Peyer's patch (tissue), 4 donors: ENCODE measurements around the gene WDR93. TPM values are rescaled to one million over a fixed set of nuclear protein-coding genes. Genes with fewer than 3 reads are reported as not detected.

Experiments
- DNase-seq, 3 donors: peaks; one replicate each; pipeline ENCODE4 v3.0.0-alpha.2; 2017 to 2019
- H3K27ac ChIP-seq, 4 donors: fragments of 200-600 bp; sonication (generic); one replicate each; pipeline ENCODE4 v1.5.1; 2016 to 2019
- H3K27me3 ChIP-seq, 2 donors: fragments of 200-600 bp; sonication (generic); one replicate each; pipeline ENCODE4 v1.5.1; 2019
- H3K36me3 ChIP-seq, 3 donors: fragments of 200-600 bp; sonication (generic); one replicate each; pipeline ENCODE4 v1.5.1; 2016 to 2019
- H3K4me1 ChIP-seq, 4 donors: fragments of 200-600 bp; sonication (generic); one replicate each; pipeline ENCODE4 v1.5.1; 2016 to 2019
- H3K4me3 ChIP-seq, 4 donors: fragments of 200-600 bp; sonication (generic); 1 replicate in 3 of 4; 2 replicates in 1 of 4; pipeline ENCODE4 v1.5.1; 2016 to 2019; ENCODE audit warnings: mild to moderate bottlenecking in 1 of 4
- H3K9me3 ChIP-seq, 4 donors: fragments of 200-600 bp; sonication (generic); one replicate each; pipeline ENCODE4 v1.5.1; 2016 to 2019; ENCODE audit warnings: mild to moderate bottlenecking in 1 of 4
- POLR2A ChIP-seq, 2 donors: fragments of 450-650 bp; IDR thresholded peaks; one replicate each; pipeline ENCODE4 v1.5.1; 2017; ENCODE audit warnings: antibody characterized with exemption in 2 of 2, mild to moderate bottlenecking in 2 of 2, moderate library complexity in 2 of 2
- total RNA-seq, 4 donors: library from RNA; depleted of rRNA; stranded (reverse); fragments of >200 nt; gene quantifications; one replicate each; pipeline ENCODE4 v1.1.0, GENCODE V29; 2016
- TF ChIP-seq, protein P1 (sequence below), 6 experiments: fragments of 450-650 bp in 4 of 6; fragments of 200-600 bp in 2 of 6; sonication (generic) in 1 of 6; IDR thresholded peaks; one replicate each; pipeline ENCODE4 v1.5.1; 2017 to 2019; ENCODE audit warnings: antibody characterized with exemption in 6 of 6, mild to moderate bottlenecking in 3 of 6, moderate library complexity in 1 of 6

WDR93 gene
- total RNA-seq, 4 donors from 2014 or later: 1.0 TPM; not detected in 3

DNA sequence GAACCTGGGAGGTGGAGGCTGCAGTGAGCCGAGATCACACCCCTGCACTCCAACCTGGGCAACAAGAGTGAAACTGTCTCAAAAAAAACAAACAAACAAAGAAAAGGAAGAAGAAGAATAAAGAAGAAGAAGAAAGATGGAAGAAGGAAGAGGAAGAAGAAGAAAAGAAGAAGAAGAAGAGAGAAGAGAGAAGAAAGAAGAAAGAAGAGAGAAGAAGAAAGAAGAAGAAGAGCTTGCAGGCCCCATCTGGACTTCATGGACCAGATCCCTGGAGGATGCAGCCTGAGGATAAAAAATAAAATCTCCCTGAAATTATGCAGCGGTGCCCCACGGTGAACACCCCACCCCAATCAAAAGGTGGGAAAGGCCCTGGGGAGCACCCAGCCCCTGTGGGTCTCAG is 69.2 kb downstream of the WDR93 start:
- no peaks in the 10 kb centered on the region for H3K36me3 ChIP-seq
- no peak overlapping the region for H3K4me3 ChIP-seq
- DNase-seq: no peak
- H3K27ac ChIP-seq: no peak overlapping the region
- TF ChIP-seq, protein P1, sequence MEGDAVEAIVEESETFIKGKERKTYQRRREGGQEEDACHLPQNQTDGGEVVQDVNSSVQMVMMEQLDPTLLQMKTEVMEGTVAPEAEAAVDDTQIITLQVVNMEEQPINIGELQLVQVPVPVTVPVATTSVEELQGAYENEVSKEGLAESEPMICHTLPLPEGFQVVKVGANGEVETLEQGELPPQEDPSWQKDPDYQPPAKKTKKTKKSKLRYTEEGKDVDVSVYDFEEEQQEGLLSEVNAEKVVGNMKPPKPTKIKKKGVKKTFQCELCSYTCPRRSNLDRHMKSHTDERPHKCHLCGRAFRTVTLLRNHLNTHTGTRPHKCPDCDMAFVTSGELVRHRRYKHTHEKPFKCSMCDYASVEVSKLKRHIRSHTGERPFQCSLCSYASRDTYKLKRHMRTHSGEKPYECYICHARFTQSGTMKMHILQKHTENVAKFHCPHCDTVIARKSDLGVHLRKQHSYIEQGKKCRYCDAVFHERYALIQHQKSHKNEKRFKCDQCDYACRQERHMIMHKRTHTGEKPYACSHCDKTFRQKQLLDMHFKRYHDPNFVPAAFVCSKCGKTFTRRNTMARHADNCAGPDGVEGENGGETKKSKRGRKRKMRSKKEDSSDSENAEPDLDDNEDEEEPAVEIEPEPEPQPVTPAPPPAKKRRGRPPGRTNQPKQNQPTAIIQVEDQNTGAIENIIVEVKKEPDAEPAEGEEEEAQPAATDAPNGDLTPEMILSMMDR (IDR thresholded peaks at IDR 0.05): no peak
- TF ChIP-seq POLR2A (IDR thresholded peaks at IDR 0.05): no peak
- H3K27me3 ChIP-seq: no peaks in the 10 kb centered on the region
- H3K4me1 ChIP-seq: peaks cover 0 to 24% (median 3%) of the 10 kb centered on the region in 4 donors
- H3K9me3 ChIP-seq: no peaks in the 10 kb centered on the region

GRCh38 chr15:89760303-89761008 is 69.8 kb downstream of the WDR93 start:
- no peak for TF ChIP-seq POLR2A (IDR thresholded peaks at IDR 0.05)
- TF ChIP-seq, protein P1 (IDR thresholded peaks at IDR 0.05): peak; percentile 60 to 95 (median 92)
- Histone ChIP-seq H3K27me3 (no peaks in the 10 kb centered on the region), H3K4me1 (peaks cover 0 to 24% (median 3%) of the 10 kb centered on the region in 4 donors), H3K36me3 (no peaks in the 10 kb centered on the region), H3K4me3 (no peak overlapping the region), H3K27ac (peak overlapping the region in 3 of 4 donors; percentile 32 to 78 (median 60)), H3K9me3 (no peaks in the 10 kb centered on the region)
- DNase-seq: peak; percentile 60 to 92 (median 90)

GRCh38 chr15:89761009-89761831 is 70.6 kb downstream of the WDR93 start:
- Histone ChIP-seq H3K36me3 (no peaks in the 10 kb centered on the region), H3K27ac (peak overlapping the region in 3 of 4 donors; percentile 32 to 78 (median 60)), H3K4me1 (peaks cover 0 to 24% (median 3%) of the 10 kb centered on the region in 4 donors), H3K4me3 (no peak overlapping the region), H3K27me3 (no peaks in the 10 kb centered on the region), H3K9me3 (no peaks in the 10 kb centered on the region)
- DNase-seq: no peak
- TF ChIP-seq POLR2A (IDR thresholded peaks at IDR 0.05): no peak
- TF ChIP-seq, protein P1 (IDR thresholded peaks at IDR 0.05): peak in 1 of 6 experiments; percentile 3

GRCh38 chr15:89761929-89762328 is 71.3 kb downstream of the WDR93 start:
- peaks cover 0 to 24% (median 3%) of the 10 kb centered on the region in 4 donors for H3K4me1 ChIP-seq
- TF ChIP-seq, protein P1 (IDR thresholded peaks at IDR 0.05): no peak
- no peak for TF ChIP-seq POLR2A (IDR thresholded peaks at IDR 0.05)
- H3K9me3 ChIP-seq: no peaks in the 10 kb centered on the region
- H3K4me3 ChIP-seq: no peak overlapping the region
- no peaks in the 10 kb centered on the region for H3K27me3 ChIP-seq
- H3K36me3 ChIP-seq: no peaks in the 10 kb centered on the region
- DNase-seq: peak in 2 of 3 donors; percentile 82
- H3K27ac ChIP-seq: peak overlapping the region in 3 of 4 donors; percentile 32 to 78 (median 60)

DNA sequence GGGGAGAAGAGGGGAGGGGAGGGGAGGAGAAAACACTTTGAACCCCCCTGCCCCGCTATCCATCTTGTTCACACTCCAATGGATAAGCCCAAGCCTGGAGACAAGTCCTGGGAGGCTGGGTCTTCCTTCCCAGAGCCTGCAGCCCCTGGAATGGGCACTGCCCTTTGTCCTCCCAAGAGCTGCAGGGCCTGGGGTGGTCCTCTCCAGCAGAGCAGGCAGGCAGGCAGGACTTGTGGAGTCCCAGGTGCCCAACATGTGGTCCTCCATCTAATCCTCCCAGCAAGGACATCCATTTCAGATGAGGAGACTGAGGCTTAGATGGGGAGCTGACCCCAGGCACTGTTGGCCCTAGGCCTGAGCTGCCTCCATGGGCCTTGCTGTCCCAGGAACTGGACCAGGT is 75.1 kb downstream of the WDR93 start:
- Histone ChIP-seq H3K4me1 (peaks cover 0 to 30% (median 5%) of the 10 kb centered on the region in 4 donors), H3K36me3 (no peaks in the 10 kb centered on the region), H3K27me3 (no peaks in the 10 kb centered on the region), H3K27ac (no peak overlapping the region), H3K9me3 (no peaks in the 10 kb centered on the region), H3K4me3 (no peak overlapping the region)
- TF ChIP-seq, protein P1 (IDR thresholded peaks at IDR 0.05): no peak
- TF ChIP-seq POLR2A (IDR thresholded peaks at IDR 0.05): no peak
- DNase-seq: no peak
